GM12892 (cell line): Measurements from ENCODE around the gene WDFY4.

ENCODE experiments used
- DNase-seq: peaks from one replicate; pipeline ENCODE4 v3.0.0; 2011; ENCODE audit not compliant: insufficient read length
- FAIRE-seq: peaks from 2 replicates; lab custom pipeline; 2011; peaks lifted over from hg19 to GRCh38; lab: Jason Lieb, UNC
- POLR2A ChIP-seq: IDR thresholded peaks from 2 replicates; pipeline ENCODE4 v1.6.1; 2011; ENCODE audit warnings: low read depth, low read length, control low read depth
- POLR2AphosphoS5 ChIP-seq: IDR thresholded peaks from 2 replicates; pipeline ENCODE4 v1.6.1; 2011; ENCODE audit warnings: low read depth, low read length, control low read depth
- TAF1 ChIP-seq: IDR thresholded peaks from 2 replicates; pipeline ENCODE4 v1.6.1; 2011; ENCODE audit warnings: low read depth, mild to moderate bottlenecking, control low read depth, low read length, borderline replicate concordance

The WDFY4 gene

DNA sequence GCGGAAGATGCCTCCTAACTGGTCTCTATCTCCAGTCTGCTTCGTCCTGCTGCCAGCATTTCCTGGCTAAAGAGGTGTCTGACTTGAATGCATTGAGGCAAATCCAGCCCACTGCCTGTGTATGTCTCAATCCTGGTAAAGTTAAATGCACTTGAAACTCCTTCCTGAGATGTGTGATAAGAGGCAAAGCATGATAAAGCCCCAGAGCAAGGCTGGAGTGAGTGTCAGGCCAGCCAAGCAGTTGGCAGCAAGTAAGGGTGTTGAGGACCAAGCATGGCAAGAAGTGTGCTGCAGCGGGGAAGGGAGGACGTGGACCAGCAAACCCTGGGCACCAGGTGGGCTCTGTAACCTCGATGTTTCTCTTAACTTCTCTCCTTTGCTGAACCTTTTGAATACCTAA, 225.9 kb downstream of the WDFY4 start:
- FAIRE-seq = no peak
- TF ChIP-seq POLR2AphosphoS5 = no peak
- TF ChIP-seq TAF1 = no peak
- no peak for TF ChIP-seq POLR2A

DNA sequence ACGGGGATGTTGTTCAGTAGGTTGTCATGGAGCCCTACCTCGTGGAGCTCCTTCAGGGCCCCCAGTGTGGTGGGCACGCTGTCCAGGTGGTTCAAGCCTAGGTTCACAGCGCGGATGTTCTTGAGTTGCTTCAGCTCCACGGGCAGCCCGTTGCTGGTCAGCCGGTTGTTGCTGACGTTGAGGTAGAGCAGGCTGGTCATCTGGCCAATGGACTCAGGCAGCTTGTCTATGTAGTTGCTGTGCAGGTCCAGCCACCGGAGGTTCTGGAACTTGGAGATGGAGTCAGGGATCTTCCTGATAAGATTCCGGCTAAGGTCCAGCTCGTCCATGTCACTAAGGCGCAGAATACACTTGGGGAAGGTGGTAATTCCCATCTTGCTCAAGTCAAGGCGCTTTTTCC, 229.0 kb downstream of the WDFY4 start:
- TF ChIP-seq TAF1 (no peak), POLR2AphosphoS5 (no peak), POLR2A (no peak)
- FAIRE-seq = no peak
- DNase-seq = no peak

More for the DNA sequence above, 225.9 kb downstream of the WDFY4 start:
- no peak for DNase-seq

DNA sequence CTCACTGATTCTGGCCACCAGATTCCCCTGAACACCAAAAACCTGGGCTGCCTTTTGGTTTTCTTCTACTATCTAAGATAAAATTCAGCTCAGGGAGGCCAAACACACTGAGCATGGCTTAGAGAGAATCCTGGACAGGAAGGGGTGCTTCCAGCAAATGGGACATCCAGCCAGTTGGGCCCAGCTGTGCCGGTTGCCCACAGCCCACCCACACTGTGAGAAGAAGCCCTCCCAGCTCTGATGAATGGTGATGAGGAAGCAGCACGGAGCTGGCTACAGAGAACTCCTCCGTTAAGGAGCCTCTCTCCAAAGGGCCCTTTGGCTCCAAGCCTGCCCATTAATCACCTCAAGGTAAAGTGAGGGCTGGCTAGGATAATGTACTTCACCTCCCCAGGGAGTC, 239.1 kb downstream of the WDFY4 start:
- FAIRE-seq (no peak), DNase-seq (no peak)
- no peak for TF ChIP-seq TAF1
- TF ChIP-seq POLR2A = no peak

DNA sequence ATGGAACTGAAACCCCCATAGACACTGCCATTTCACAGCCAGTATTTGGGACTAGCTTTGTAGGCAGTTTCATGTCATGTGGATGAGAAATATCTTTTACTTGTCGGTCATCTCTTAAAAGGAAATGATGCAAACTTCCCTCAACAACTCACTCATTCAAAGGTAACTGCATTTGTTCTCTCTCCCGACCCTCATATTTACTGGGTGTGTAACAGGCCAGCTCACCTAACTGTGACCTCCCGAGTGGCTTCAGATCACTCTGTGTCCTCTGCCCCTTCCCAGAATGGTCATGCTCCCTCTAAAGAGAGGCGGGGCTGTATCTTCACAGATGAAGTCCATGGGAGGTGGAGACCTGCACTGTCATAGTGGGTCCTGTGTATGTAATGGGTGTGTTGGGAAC, 240.3 kb downstream of the WDFY4 start:
- TF ChIP-seq POLR2AphosphoS5 = no peak
- no peak for TF ChIP-seq POLR2A
- no peak for TF ChIP-seq TAF1
- FAIRE-seq (no peak), DNase-seq (no peak)

DNA sequence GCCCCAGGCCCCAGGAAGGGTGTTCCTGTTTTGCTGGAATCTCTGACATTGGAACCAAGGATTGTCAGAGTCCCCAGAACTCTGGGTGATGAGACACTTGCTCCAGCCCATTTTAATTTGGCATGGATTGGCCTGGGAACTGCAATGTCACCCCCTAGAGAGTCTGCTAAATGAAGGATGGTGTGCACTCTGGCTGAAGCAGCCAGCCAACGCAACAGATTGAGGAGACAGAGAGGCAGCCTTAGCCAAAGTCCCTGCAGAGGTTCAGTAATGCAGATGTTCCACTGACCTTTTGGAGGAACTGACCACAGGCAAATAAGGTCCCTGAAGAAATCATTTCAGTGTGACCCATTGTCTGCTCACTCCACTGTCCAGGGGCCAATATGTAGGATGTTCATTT, 241.6 kb downstream of the WDFY4 start:
- TF ChIP-seq POLR2A = no peak
- FAIRE-seq (no peak), DNase-seq (no peak)

DNA sequence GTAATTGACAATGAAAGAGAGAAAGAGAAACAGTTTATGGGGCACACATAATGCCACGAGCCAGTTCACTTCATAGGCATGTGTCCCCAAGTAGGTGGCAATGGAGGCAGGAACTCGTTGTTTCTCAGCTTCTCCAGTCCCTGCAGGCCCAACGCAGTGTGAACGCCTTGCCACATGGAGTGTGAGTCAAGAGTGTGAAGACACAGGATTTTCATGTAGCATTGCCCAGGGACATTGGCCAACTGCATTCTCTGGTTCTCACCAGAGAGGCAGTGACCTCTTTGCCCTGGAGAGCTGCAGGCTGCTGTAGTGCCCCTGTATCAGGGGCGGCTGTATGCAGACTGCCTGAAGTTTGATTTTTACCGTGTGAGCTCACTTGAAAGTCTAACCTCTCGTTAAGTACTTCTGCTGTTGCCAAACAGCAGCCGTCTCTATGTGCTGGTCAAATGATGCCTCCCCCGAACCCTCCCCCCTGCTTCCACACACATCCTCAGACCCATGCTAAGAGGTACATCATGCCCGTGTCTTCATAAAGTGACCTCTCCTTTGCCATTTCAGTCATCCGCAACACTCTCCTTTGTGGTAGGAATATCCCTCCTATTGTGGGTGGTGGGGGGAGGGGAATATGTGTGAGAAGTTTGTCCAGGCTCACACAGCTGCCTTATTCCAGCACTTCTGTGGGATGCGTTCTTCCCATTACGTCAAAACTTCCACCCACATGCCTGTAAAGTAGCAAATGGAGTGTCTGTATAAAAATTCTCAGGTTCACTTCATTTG, 242.3 kb downstream of the WDFY4 start:
- FAIRE-seq (no peak), DNase-seq (no peak)
- TF ChIP-seq POLR2AphosphoS5 (no peak), TAF1 (no peak), POLR2A (no peak)

DNA sequence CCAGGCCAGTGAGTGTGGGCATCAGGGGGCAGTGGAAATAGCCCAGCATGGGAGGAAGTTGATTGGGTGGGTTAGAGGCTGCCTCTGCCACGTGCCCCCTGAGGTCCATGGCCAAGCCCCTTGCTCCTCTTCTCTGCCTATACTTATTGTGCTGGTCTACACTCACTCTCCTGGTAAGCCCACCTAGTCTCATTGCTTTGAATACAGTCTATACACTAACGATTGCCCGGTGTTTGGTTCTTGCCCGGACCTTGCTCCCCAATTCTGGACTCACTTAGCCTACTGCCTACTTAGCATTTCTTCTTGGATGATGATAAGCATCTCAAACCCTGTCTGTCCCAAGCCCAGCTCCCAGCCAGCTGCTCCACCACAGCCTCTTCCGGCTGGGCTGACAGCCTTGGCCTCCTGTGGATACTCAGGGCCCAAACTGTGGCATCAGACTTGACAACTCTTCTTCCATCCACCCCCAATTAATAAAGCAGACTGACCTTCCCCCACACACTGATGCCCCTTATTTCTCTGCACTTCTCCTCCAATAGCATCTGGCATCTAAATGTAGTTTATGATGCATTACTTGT, 244.8 kb downstream of the WDFY4 start:
- FAIRE-seq = no peak
- DNase-seq = no peak
- TF ChIP-seq POLR2AphosphoS5 = no peak
- TF ChIP-seq TAF1 = no peak
- no peak for TF ChIP-seq POLR2A

DNA sequence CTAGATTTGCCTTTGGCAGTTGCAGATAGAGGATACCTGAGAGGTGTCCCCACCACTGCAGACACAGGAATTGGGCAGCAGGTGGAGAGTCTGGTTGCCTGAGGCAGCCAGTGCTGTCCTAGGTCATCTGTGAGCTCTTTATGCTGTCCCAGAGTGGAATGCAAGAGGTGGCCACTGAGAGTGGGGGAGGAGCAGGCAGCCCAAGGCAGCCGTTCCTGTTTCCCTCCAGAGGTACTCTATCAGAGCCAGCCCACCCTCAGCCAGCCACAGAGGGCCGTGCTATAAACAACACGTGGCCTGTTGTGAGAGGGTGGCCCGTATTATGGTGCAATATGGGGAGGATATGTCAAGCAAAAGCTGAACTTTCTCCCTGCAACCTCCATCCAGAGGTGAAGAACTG, 246.5 kb downstream of the WDFY4 start:
- no peak for TF ChIP-seq TAF1
- no peak for TF ChIP-seq POLR2AphosphoS5
- TF ChIP-seq POLR2A = no peak
- no peak for FAIRE-seq
- DNase-seq = no peak

DNA sequence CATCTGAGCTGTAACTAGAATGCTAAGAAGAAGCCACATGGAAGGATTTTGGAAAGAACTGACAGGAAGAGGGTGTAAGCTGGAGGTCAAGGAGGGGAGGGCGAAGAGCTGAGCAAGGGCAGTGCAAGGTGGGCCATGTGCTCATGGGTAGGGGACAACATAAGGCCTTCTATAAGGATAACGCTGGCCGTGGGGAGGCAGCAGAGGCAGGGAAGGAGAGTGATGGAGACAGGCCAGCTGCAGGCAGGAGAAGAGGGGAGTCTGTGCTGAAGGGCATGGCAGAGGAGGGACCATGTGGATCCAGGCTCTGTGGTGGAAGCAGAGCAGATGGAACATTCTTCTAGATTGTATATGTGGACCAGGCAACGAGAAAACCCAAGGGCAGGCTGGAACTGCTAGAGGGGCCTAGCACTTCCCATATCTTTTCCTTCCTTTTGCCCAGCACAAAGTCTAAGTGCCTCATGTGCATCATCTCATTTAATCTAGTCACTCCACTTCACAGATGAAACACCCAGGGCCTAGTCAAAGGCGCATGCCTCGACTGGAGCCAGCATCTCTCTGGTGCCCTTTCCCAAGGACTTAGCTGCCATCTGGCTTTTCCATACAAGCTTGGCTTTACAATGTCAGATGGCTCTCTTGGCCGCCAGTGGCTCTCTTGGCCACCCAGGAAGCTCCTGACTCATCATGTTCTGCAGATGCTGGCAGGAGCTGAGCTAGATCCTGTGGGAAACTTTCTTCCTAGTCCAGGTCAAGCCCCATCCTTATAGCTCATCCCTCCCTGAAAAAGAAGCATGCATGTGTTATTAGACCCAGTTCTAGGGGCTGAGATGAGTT, 248.4 kb downstream of the WDFY4 start:
- FAIRE-seq (no peak), DNase-seq (no peak)
- TF ChIP-seq POLR2AphosphoS5 (no peak), TAF1 (no peak), POLR2A (no peak)

DNA sequence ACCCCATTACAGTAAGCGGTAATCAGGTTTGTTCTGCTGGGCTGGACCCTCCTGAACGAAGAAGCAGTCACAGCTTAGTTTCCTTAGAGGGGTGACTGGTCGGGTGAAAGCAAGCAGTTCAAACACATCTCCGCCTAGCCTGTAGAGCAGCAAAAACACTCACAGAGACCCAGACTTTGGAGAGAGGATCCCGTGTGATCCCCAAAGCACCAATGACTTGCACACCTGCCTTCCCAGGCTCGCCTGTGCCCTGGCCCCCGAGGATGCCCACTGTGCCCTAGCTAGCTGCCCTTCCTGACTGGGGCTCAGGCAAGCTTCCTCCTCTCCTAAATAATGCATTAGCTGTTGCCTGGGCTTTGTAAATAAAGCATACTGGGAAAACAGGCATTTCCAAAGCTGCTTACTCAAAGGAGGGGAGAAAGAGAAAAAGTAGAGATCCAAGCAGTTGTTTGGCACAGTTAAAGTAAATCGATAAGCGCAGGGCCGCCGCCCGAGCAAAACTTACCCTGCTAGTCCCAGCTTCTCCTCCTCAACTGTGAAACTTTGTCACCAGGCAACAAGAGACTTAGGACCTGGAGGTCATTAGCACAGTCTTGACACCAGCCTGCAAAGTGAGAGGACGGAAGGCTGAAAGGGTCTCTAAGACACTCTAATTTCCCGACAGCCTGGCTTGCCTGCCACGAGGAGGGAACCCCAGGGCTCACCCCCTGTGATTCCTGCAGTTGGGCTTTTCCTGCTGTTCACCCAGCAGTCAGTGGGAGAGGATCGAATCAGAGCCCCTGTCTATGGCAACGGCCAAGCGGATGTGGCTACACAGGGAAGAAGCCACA, 250.2 kb downstream of the WDFY4 start:
- TF ChIP-seq POLR2A = no peak
- TF ChIP-seq TAF1 = no peak
- TF ChIP-seq POLR2AphosphoS5 = no peak
- FAIRE-seq (peak; percentile 27), DNase-seq (no peak)

DNA sequence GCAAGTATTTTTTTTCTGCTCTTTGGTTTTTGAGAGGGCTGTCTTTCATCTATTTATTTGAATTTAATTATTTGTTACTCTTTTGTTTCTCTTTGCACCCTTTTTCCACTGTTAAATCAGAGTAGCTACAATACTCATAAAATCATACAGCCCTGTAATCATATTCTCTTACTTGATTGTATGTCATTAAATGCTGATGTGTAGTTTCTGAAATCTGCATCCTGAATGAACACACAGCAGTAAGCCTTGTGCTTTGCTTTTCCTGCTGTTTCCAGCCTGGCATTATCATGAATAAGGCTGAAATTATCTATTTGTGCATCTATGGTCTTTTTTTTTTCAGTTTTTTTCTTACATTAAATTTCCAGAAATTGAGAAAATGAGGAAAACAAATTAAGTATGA, 250.9 kb downstream of the WDFY4 start:
- DNase-seq = no peak
- TF ChIP-seq POLR2AphosphoS5 (no peak), POLR2A (no peak), TAF1 (no peak)
- FAIRE-seq = no peak
